ENCODE data around the gene TM4SF4.

Gene TM4SF4

GRCh38 chr3:149452036-149452435, 22.5 kb upstream of the TM4SF4 start:
- DNase-seq (ENCODE audit: low read depth) = no peak
- TF ChIP-seq CTCF (IDR thresholded peaks at IDR 0.05; ENCODE audit: low read depth, low read length, missing control alignments) = no peak
- H3K4me3 ChIP-seq (ENCODE audit: low read depth, low read length) = no peak overlapping the region

GRCh38 chr3:149453140-149453805, 21.2 kb upstream of the TM4SF4 start:
- no peak for DNase-seq (ENCODE audit: low read depth)

GRCh38 chr3:149454746-149455145, 19.8 kb upstream of the TM4SF4 start:
- H3K4me3 ChIP-seq (ENCODE audit: low read depth, low read length) = no peak overlapping the region
- DNase-seq (ENCODE audit: low read depth) = no peak
- no peak for TF ChIP-seq CTCF (IDR thresholded peaks at IDR 0.05; ENCODE audit: low read depth, low read length, missing control alignments)

More at GRCh38 chr3:149453140-149453805, 21.2 kb upstream of the TM4SF4 start:
- no peak overlapping the region for H3K4me3 ChIP-seq (ENCODE audit: low read depth, low read length)
- no peak for TF ChIP-seq CTCF (IDR thresholded peaks at IDR 0.05; ENCODE audit: low read depth, low read length, missing control alignments)

- no peak overlapping the region for H3K4me3 ChIP-seq (ENCODE audit: low read depth, low read length)
- DNase-seq (ENCODE audit: low read depth) = no peak
- TF ChIP-seq CTCF (IDR thresholded peaks at IDR 0.05; ENCODE audit: low read depth, low read length, missing control alignments) = no peak
These were observed 19.1 kb upstream of the TM4SF4 start for GRCh38 chr3:149455366-149455765.

- H3K4me3 ChIP-seq (ENCODE audit: low read depth, low read length) = no peak overlapping the region
- TF ChIP-seq CTCF (IDR thresholded peaks at IDR 0.05; ENCODE audit: low read depth, low read length, missing control alignments) = no peak
- DNase-seq (ENCODE audit: low read depth) = no peak
These were observed 18.5 kb upstream of the TM4SF4 start for GRCh38 chr3:149455989-149456388.

GRCh38 chr3:149459491-149460059, 14.9 kb upstream of the TM4SF4 start:
- H3K4me3 ChIP-seq (ENCODE audit: low read depth, low read length) = no peak overlapping the region
- DNase-seq (ENCODE audit: low read depth) = no peak
- no peak for TF ChIP-seq CTCF (IDR thresholded peaks at IDR 0.05; ENCODE audit: low read depth, low read length, missing control alignments)

- H3K4me3 ChIP-seq (ENCODE audit: low read depth, low read length) = no peak overlapping the region
- DNase-seq (ENCODE audit: low read depth) = no peak
- TF ChIP-seq CTCF (IDR thresholded peaks at IDR 0.05; ENCODE audit: low read depth, low read length, missing control alignments) = no peak
These were observed 14.4 kb upstream of the TM4SF4 start for GRCh38 chr3:149460117-149460516.

Data from GM12864 (cell line).